GM15510 (cell line): ENCODE measurements around the gene RAB3C.

Experiments
- POLR2A ChIP-seq: IDR thresholded peaks from 3 replicates; pipeline ENCODE4 v1.6.1; 2011; ENCODE audit warnings: borderline replicate concordance; ENCODE audit not compliant: insufficient read length; ENCODE audit errors: extremely low read depth

Gene RAB3C

DNA sequence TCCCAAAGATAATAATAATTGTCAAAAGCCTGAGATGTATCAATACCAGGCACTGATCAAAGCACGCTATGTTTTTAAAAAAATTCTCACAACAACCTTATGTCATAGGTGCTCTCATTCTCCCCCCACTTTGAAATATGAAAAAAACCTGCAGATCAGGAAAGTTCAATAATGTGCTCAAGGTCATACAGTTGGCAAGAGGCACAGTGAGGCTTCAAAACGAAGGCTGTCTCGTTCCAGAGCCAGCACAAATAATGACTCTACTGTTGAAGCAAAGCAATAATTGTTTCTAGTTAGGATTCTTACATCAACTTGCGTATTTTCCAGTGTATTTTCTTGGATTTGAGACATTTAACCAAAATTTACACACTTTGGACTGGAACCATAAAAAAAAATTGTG lies 88.3 kb downstream of the RAB3C start:
- no peak for TF ChIP-seq POLR2A

DNA sequence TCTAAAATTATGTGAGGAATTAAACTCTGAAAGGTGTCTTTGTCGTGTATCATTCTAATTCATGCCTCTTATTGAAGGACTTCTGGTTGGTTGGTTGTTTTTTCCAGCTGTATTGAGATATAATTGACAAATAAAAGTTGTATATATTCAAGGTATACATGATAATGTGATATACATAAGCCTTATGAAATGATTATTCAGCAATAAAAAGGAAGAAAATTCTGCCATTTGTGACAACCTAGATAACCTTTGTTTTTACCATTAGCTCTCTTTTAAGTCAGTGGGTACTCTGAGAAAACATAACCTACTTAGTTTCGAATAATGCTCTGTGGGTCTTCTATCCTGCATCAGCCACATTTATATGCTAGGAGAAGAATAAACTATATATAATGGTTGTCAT lies 89.6 kb downstream of the RAB3C start:
- TF ChIP-seq POLR2A: no peak

DNA sequence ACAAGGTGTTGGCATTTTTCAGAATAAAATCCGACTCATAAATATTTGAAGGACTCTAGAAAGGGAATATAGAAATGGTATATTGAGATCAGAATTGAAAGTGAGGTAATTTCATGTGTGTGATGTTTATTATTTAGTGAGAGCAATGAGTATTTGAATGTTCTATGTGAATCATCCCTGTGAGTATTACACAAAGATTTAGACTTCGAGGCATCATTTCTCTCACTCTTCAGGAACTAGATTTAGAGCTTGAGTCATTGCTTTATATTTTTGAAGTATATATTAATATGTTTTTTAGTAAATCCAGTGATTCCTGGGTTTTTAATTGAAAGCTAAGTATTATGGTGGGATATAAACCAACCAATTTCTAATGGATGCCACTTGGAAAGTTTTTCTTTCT lies 91.2 kb downstream of the RAB3C start:
- TF ChIP-seq POLR2A: no peak

DNA sequence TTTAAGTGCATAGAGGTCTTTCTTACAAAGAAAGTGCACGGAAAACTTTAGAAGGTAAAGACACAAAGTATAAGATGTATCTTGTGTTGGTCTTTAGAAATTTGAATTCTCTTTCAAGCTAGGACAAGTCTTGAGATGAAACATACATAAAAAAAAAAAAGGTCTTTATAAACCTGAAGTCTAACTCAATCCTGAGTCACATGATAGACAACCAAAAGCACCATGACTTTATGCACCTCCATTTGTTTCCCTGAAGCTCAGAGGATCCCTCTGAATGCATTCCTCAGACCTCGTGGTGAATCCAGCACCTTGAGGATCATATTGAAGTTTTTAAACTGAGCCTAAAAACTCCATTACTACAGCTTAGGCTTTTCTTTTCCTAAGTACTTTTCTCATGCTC lies 91.8 kb downstream of the RAB3C start:
- TF ChIP-seq POLR2A: no peak

DNA sequence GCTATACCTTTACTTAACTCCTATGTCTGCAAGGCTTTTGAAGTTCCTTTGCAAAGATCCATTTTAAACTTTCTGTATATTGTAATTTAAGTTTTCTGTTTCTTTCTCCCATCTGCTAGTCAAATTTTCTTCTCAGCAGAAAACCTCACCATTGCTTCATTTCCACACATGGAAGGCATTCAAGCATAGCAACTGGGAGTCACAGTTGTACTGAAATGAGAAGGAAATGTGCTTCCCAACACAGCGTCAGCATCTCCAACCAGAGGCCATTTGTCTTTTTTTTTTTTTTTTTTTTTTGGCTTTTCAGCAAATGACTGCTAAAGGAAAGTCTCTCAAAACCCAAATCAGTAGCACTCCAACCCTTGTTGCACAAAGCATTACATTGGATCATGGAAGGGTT lies 92.5 kb downstream of the RAB3C start:
- TF ChIP-seq POLR2A: no peak

DNA sequence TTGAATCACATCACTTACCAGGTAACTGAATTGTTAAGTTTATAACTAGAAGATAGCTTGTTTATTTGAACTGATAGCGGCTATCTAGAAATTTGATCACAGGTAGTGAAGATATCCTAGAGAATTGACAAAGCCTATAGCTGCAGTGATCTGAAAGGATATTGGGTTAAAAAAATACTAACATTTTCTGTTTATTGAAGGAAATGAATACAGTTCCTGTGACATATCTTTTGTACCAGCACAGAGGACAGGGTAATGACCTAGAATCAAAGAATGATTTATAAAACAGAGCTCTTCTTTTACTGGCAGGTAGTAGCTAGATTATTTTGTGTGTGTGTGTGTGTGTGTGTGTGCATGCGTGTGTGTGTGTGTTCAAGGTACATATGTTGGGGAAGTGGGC lies 94.8 kb downstream of the RAB3C start:
- no peak for TF ChIP-seq POLR2A

DNA sequence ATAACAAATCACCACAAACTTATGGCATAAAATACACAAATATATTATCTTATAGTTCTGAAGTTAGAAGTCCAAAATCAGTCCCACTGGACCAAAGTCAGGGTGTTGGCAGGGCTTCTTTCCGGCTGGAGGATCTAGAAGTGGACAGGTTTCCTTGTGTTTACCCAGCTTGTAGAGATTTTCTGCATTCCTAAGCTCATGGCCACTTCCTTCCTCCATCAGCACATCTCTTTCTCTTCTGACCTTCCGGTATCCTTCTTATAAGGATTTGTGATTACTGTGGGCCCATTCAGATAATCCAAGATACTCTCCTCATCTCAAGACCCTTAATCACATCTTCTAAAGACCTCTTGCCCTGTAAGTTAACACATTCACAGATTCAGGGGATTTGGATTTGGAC lies 97.6 kb downstream of the RAB3C start:
- TF ChIP-seq POLR2A: no peak

DNA sequence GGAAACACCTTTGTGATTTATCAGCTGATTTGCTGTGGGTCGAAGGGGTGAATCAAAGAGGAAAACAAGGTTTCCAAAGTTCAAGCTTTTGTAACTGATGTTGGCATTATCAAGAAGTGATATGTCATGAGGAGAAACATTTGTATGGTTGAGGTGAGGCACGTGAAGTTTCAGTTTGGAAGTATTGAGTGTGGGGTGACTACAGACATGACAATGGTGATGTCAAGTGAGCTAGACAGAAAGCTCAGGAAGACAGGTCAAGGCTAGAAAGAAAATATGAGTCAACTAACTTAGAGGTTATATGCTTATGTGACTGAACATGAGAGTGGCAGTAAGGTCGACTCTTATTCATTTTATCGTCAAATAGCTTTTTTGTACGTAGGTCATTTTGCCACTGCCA lies 99.1 kb downstream of the RAB3C start:
- no peak for TF ChIP-seq POLR2A

DNA sequence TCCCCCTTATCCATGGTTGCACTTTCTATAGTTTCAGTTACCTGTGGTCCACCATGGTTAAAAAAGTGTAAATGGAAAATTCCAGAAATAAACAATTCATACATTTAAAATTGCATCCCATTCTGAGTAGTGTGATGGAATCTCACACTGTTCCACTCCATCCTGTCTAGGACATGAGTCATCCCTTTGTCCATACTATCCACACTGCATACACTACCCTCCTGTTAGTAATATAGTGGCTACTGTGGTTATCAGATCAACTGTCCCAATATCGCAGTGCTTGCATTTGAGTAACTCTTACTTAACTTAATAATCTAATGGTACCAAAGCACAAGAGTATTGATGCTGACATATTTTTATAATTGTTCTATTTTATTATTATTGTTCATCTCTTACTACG lies 100.7 kb downstream of the RAB3C start:
- TF ChIP-seq POLR2A: no peak

DNA sequence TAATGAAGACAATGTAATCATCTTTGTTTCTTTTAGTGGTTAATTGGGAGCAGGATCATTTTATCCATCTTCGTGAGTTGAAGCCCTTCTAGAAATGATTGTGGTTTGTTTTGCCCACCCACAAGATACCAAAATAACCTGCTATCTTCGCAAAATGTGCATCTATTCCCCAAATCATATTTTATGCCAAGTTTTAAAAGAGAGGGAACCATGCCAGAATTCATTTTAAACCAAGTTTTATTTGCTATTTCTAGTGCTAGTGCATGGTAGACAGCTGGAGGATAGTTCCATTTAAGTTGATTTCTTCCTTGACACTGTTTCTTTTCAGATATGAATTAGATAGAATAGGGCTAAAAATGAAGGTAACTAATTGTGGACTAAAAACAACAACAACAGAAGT lies 104.2 kb downstream of the RAB3C start:
- no peak for TF ChIP-seq POLR2A

DNA sequence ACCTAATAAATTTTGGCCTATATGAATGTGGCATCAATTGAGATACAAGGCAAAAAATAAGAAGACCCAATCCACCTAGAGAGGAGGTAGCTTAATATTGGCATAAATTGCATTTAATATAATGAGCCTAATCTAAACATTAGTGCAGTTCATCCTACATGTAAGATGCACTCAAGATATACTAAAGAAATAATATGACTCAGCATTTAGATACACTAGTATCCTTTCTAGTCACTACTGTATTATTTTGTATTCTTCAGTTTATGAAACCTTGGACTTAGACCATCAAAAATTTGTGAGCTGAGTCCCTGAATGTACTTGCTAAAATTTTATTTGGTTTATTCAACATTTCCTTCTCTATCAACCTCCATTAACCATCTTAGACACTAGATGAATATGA lies 104.7 kb downstream of the RAB3C start:
- no peak for TF ChIP-seq POLR2A

DNA sequence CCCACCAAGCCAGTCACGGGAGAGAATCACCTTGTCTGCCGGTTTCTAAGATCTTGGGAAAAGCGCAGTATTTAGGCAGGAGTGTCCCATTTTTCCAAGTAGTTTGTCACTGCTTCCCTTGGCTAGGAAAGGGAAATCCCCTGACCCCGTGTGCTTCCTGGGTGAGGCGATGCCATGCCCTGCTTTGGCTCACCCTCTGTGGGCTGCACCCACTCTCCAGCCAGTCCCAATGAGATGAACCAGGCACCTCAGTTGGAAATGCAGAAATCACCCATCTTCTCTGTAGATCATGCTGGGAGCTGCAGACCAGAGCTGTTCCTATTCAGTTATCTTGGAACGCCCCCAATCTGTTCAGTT lies 116.9 kb downstream of the RAB3C start:
- TF ChIP-seq POLR2A: no peak

DNA sequence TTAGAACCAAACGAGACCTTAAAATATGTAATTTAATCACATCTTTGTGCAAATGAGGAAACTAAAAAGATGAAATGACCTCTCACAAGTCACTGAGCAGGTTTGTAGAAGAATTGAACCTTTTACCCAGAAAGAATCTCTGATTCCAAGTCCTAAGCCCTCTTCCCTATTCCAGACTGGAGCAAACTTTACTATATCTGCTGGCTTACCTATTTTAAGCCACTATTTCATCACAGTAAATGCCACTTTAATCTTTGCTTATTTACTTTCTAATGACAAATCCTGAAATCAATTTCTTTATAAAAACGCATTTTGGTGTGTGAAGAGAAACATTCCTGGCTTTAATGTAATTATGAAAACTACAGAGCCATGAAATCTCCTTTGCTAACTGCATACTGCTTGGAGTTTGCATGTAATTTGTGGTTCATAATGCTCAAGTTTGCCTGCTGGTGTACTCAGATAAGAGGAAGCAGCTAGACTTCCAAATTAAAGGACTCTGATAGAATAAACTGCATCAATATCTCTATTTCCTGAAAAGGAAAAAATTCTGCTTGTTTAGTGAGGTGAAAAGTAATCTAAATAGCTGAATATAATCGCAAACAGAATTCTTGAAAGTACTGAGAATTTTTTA lies 121.2 kb downstream of the RAB3C start:
- TF ChIP-seq POLR2A: no peak

DNA sequence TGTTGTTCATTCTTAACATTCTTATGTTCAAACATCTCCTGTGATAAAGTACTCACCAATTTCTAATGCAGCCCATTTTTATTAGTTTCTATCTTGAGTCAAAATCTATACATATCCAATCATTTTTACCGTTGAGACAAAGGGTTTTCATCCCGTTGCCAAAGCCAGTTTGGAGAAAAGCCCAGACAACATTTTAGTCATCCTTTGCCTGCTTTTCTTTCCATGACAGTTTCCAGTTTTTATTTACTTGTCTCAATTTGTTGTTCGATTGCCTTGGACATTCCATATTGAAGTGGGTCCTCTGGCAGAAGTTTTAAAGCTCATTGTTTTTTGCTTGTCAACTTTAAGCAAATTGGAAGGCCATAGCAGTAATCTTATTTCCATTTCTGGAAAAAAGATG lies 123.9 kb downstream of the RAB3C start:
- no peak for TF ChIP-seq POLR2A

DNA sequence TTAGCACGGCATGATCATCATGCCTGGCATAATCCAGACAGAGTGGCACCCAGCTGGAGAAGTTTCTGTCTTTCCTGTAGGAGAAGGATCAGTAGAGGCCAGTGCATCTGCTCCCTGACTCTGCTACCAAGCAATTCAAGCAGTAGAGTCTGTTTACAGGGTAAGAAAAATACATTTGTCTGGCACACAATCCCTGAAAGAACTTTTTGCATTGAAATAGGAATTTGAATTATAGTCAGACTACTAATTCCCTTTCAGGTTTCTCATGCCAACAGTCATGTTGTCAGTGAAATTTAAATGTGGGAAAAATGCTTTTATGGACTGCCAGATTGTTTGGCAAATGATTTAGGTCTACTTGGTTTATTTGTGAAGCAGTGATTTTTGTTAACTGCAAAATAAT lies 125.6 kb downstream of the RAB3C start:
- no peak for TF ChIP-seq POLR2A

DNA sequence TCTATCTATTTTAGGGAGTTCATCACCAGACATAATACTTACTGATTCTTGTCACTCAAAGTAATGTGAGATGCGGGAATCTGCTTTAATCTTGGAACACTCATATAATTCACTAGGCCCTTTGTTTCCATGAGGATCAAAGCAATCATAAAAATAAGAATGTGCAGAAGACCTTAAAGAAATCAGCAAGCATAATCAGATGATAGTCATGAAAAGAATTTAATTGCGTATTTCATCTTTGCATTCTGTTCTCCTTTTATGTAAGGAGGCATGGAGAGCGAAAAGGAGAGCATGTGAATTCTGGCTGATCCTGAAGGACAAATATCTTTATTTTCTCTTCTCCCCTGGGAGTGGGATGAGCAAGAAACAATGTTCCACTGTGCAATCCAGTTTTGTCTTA lies 128.0 kb downstream of the RAB3C start:
- no peak for TF ChIP-seq POLR2A

DNA sequence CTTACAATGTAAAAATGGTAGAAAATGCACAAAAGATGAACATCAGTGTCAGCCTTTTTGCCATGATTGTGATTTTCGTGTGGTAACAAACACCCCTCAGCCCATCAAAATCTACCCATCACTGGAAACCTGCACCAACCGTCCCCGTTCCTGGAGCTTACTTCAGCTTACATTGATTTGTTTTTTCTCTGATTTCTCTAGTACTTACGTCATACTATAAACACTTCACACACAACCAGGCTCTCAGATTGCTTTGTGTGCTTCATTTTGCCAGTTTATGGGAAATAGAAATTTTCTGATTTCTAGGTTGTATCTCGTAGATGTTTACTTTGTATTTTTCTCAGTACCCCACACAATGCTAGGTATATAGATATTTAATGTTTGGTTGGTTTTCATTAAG lies 129.1 kb downstream of the RAB3C start:
- TF ChIP-seq POLR2A: no peak
